Measurements from ENCODE around the gene CHRNB4.
"Not testable (repeated sequence)": the region's sequence is repeated elsewhere in the genome, so short reads cannot be mapped to it uniquely, and the experiment has no call there.

CHRNB4 gene

GRCh38 chr15:78618490-78618934 is 22.5 kb downstream of the CHRNB4 start:
- TF ChIP-seq CTCF (conservative IDR thresholded peaks at IDR 0.05) (peak; percentile 92), ZFX (IDR thresholded peaks at IDR 0.05) (no peak)
- H3K27ac ChIP-seq, result no peak overlapping the region

GRCh38 chr15:78618064-78618463 is 22.9 kb downstream of the CHRNB4 start:
- TF ChIP-seq ZFX (IDR thresholded peaks at IDR 0.05), result no peak
- TF ChIP-seq CTCF (conservative IDR thresholded peaks at IDR 0.05), result no peak
- no peak overlapping the region for H3K27ac ChIP-seq

- TF ChIP-seq CTCF (conservative IDR thresholded peaks at IDR 0.05) (no peak), ZFX (IDR thresholded peaks at IDR 0.05) (no peak)
- H3K27ac ChIP-seq, result no peak overlapping the region
Measured at GRCh38 chr15:78617516-78617915, 23.5 kb downstream of the CHRNB4 start.

- no peak for TF ChIP-seq CTCF (conservative IDR thresholded peaks at IDR 0.05)
- no peak for TF ChIP-seq ZFX (IDR thresholded peaks at IDR 0.05)
- no peak overlapping the region for H3K27ac ChIP-seq
Measured at GRCh38 chr15:78617076-78617475, 23.9 kb downstream of the CHRNB4 start.

GRCh38 chr15:78616506-78616905 is 24.5 kb downstream of the CHRNB4 start:
- TF ChIP-seq ZFX (IDR thresholded peaks at IDR 0.05) (no peak), CTCF (conservative IDR thresholded peaks at IDR 0.05) (no peak)
- no peak overlapping the region for H3K27ac ChIP-seq

- H3K27ac ChIP-seq, result no peak overlapping the region
- no peak for TF ChIP-seq ZFX (IDR thresholded peaks at IDR 0.05)
- TF ChIP-seq CTCF (conservative IDR thresholded peaks at IDR 0.05), result no peak
Measured at GRCh38 chr15:78615151-78615589, 25.8 kb downstream of the CHRNB4 start.

- H3K27ac ChIP-seq, result no peak overlapping the region
- TF ChIP-seq ZFX (IDR thresholded peaks at IDR 0.05), result no peak
- TF ChIP-seq CTCF (conservative IDR thresholded peaks at IDR 0.05), result no peak
Measured at GRCh38 chr15:78614021-78614420, 27.0 kb downstream of the CHRNB4 start.

- H3K27ac ChIP-seq, result not testable (repeated sequence)
Measured at GRCh38 chr15:78609551-78609950, 31.5 kb downstream of the CHRNB4 start.
